H9 (cell line): ENCODE results near the gene KLRK1. TPM values are rescaled to one million over a fixed set of nuclear protein-coding genes. Genes with fewer than 3 reads are reported as not detected.

Source experiments
- total RNA-seq: library from RNA; stranded (reverse); gene quantifications from 2 replicates; pipeline ENCODE4 v1.2.1, GENCODE V29; 2021

KLRK1 gene
- total RNA-seq, 1 experiment from 2014 or later: not detected

Other genes with a start within 250 kb of the KLRK1 start
- not detected in 2 replicates for gene OLR1, start 217.9 kb downstream of the KLRK1 start, total RNA-seq
- gene TMEM52B, start 211.0 kb downstream of the KLRK1 start, total RNA-seq: not detected in 2 replicates
- gene GABARAPL1, start 177.2 kb downstream of the KLRK1 start, total RNA-seq: 53.4 and 55.6 TPM in 2 replicates
- not detected in 2 replicates for gene KLRD1, start 82.2 kb downstream of the KLRK1 start, total RNA-seq
- gene KLRC4, start 19.7 kb upstream of the KLRK1 start, total RNA-seq: not detected in 2 replicates
- gene KLRC3, start 30.6 kb upstream of the KLRK1 start, total RNA-seq: not detected in 2 replicates
- gene KLRC2, start 46.0 kb upstream of the KLRK1 start, total RNA-seq: not detected in 2 replicates
- gene KLRC1, start 63.3 kb upstream of the KLRK1 start, total RNA-seq: not detected in 2 replicates
- 2.1 and 2.2 TPM in 2 replicates for gene EIF2S3B, start 115.8 kb upstream of the KLRK1 start, total RNA-seq
- 64.5 and 66.6 TPM in 2 replicates for gene MAGOHB, start 223.6 kb upstream of the KLRK1 start, total RNA-seq